GM12874 (cell line): Measurements from ENCODE around the gene PSD2.

Source experiments
- CTCF ChIP-seq: IDR thresholded peaks from 2 replicates; pipeline ENCODE4 v1.5.1; 2011; ENCODE audit warnings: low read depth, mild to moderate bottlenecking, control low read depth, low read length, moderate library complexity; ENCODE audit not compliant: insufficient read depth

PSD2 gene

GRCh38 chr5:139852696-139853095 lies 57.1 kb downstream of the PSD2 start:
- TF ChIP-seq CTCF = no peak

GRCh38 chr5:139854029-139854605 lies 58.5 kb downstream of the PSD2 start:
- TF ChIP-seq CTCF = no peak

GRCh38 chr5:139854953-139855352 lies 59.3 kb downstream of the PSD2 start:
- TF ChIP-seq CTCF = no peak

GRCh38 chr5:139855451-139855850 lies 59.8 kb downstream of the PSD2 start:
- TF ChIP-seq CTCF = no peak

- TF ChIP-seq CTCF = no peak
These were observed 60.4 kb downstream of the PSD2 start for GRCh38 chr5:139855946-139856540.

- no peak for TF ChIP-seq CTCF
These were observed 61.1 kb downstream of the PSD2 start for GRCh38 chr5:139856714-139857113.

- no peak for TF ChIP-seq CTCF
These were observed 63.4 kb downstream of the PSD2 start for GRCh38 chr5:139859013-139859412.
